Uterus (tissue), 4 donors: ENCODE results near the gene ATP6V0D1. TPM values are rescaled to one million over a fixed set of nuclear protein-coding genes. Genes with fewer than 3 reads are reported as not detected.

Source experiments
- DNase-seq, 2 donors: peaks; one replicate each; pipeline ENCODE4 v3.0.0-alpha.2; 2019 to 2020
- H3K27ac ChIP-seq, 2 donors: fragments of 200-600 bp; sonication (generic); 1 replicate in 1 of 2; 2 replicates in 1 of 2; pipeline ENCODE4 v1.5.1; 2016 to 2018
- H3K27me3 ChIP-seq, 2 donors: fragments of 200-600 bp; sonication (generic); one replicate each; pipeline ENCODE4 v1.5.1; 2018 to 2019; ENCODE audit warnings: control low read depth in 1 of 2
- H3K36me3 ChIP-seq, 2 donors: fragments of 200-600 bp; sonication (generic); one replicate each; pipeline ENCODE4 v1.5.1; 2019; ENCODE audit warnings: control low read depth in 1 of 2
- H3K4me1 ChIP-seq, 2 donors: fragments of 200-600 bp; sonication (generic); one replicate each; pipeline ENCODE4 v1.5.1; 2018 to 2019; ENCODE audit warnings: control low read depth in 1 of 2
- H3K4me3 ChIP-seq, 2 donors: fragments of 200-600 bp; sonication (generic); 1 replicate in 1 of 2; 2 replicates in 1 of 2; pipeline ENCODE4 v1.5.1; 2018 to 2019; ENCODE audit warnings: mild to moderate bottlenecking in 1 of 2
- H3K9me3 ChIP-seq, 2 donors: fragments of 200-600 bp; sonication (generic); one replicate each; pipeline ENCODE4 v1.5.1; 2019; ENCODE audit warnings: control low read depth in 1 of 2
- POLR2A ChIP-seq, 2 donors: fragments of 450-650 bp; IDR thresholded peaks; one replicate each; pipeline ENCODE4 v1.6.1; 2016; ENCODE audit warnings: antibody characterized with exemption in 2 of 2, mild to moderate bottlenecking in 1 of 2, moderate library complexity in 1 of 2
- intact Hi-C: fragments of 100-400 bp; cut with DNase I; formaldehyde crosslinking; loops from one replicate; pipeline ENCODE4 v1.15.1; 2023; ENCODE audit warnings: low total_unique reads
- total RNA-seq, 4 donors: library from RNA; depleted of rRNA in 3 of 4; stranded (reverse); fragments of >200 nt in 3 of 4; gene quantifications; one replicate each; pipeline versions ENCODE4 v1.1.0 to v1.2.4, GENCODE V29; 2014 to 2023
- TF ChIP-seq, protein P1 (sequence below), 4 experiments: fragments of 200-600 bp in 2 of 4; fragments of 450-650 bp in 2 of 4; sonication (generic) in 2 of 4; IDR thresholded peaks; one replicate each; pipeline ENCODE4 v1.5.1; 2016 to 2019; ENCODE audit warnings: antibody characterized with exemption in 4 of 4, mild to moderate bottlenecking in 2 of 4, moderate library complexity in 1 of 4
- donor health status: DM: yes; HTN: yes; CAD: no.

The ATP6V0D1 gene
- total RNA-seq, 4 donors from 2014 or later, result 67.4 to 243 (median 100) TPM

GRCh38 chr16:67391424-67392300, 89.3 kb downstream of the ATP6V0D1 start:
- intact Hi-C loops, result no loop called here

DNA sequence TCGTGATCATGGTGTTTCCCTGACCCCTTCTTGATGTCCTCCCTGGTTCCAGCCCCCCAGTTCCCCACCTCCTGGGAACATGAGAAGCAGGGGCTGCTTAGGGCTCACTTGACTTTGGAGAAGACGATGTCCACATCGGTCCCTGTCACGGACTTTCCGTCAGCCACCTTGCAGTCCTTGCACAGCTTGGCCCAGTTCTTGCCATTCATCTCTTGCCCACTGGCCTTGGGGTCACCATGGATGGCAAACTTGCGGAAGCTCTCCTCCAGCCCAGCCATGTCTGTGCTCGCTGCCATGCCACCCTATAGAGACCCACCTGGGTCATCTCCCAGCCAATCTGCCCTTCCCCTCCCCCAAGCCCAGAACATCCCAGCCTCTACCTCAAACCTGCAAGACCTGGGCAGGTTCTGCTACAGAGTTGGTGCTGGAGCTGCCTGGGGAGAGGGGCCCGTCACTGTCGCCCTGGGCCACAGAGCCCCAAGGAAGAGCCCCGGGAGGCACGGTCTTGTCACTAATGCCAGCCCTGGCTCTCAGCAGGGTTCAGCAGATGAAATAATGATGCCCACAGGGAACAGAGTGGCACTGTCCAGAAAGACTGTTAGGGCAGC, 90.0 kb downstream of the ATP6V0D1 start:
- no peaks in the 10 kb centered on the region for H3K9me3 ChIP-seq
- H3K36me3 ChIP-seq, result no peaks in the 10 kb centered on the region
- intact Hi-C loops, result no loop called here
- no peaks in the 10 kb centered on the region for H3K27me3 ChIP-seq
- DNase-seq, result no peak
- no peak overlapping the region for H3K4me3 ChIP-seq
- H3K27ac ChIP-seq, result no peak overlapping the region
- TF ChIP-seq, protein P1, sequence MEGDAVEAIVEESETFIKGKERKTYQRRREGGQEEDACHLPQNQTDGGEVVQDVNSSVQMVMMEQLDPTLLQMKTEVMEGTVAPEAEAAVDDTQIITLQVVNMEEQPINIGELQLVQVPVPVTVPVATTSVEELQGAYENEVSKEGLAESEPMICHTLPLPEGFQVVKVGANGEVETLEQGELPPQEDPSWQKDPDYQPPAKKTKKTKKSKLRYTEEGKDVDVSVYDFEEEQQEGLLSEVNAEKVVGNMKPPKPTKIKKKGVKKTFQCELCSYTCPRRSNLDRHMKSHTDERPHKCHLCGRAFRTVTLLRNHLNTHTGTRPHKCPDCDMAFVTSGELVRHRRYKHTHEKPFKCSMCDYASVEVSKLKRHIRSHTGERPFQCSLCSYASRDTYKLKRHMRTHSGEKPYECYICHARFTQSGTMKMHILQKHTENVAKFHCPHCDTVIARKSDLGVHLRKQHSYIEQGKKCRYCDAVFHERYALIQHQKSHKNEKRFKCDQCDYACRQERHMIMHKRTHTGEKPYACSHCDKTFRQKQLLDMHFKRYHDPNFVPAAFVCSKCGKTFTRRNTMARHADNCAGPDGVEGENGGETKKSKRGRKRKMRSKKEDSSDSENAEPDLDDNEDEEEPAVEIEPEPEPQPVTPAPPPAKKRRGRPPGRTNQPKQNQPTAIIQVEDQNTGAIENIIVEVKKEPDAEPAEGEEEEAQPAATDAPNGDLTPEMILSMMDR (IDR thresholded peaks at IDR 0.05), result no peak
- no peak for TF ChIP-seq POLR2A (IDR thresholded peaks at IDR 0.05)
- peaks cover 0 to 13% of the 10 kb centered on the region in 2 donors for H3K4me1 ChIP-seq

More at GRCh38 chr16:67391424-67392300, 89.3 kb downstream of the ATP6V0D1 start:
- H3K36me3 ChIP-seq, result no peaks in the 10 kb centered on the region
- H3K4me3 ChIP-seq, result no peak overlapping the region
- no peak for DNase-seq
- TF ChIP-seq, protein P1 (IDR thresholded peaks at IDR 0.05), result no peak
- no peak for TF ChIP-seq POLR2A (IDR thresholded peaks at IDR 0.05)
- no peaks in the 10 kb centered on the region for H3K9me3 ChIP-seq
- no peaks in the 10 kb centered on the region for H3K27me3 ChIP-seq
- peaks cover 0 to 21% of the 10 kb centered on the region in 2 donors for H3K4me1 ChIP-seq
- H3K27ac ChIP-seq, result no peak overlapping the region

GRCh38 chr16:67389911-67390815, 90.8 kb downstream of the ATP6V0D1 start:
- Histone ChIP-seq H3K4me3 (no peak overlapping the region), H3K27me3 (no peaks in the 10 kb centered on the region), H3K36me3 (no peaks in the 10 kb centered on the region), H3K9me3 (no peaks in the 10 kb centered on the region), H3K27ac (no peak overlapping the region), H3K4me1 (peaks cover 0 to 11% of the 10 kb centered on the region in 2 donors)
- DNase-seq, result peak in 1 of 2 donors; percentile 16
- TF ChIP-seq POLR2A (IDR thresholded peaks at IDR 0.05), result no peak
- TF ChIP-seq, protein P1 (IDR thresholded peaks at IDR 0.05), result no peak
- intact Hi-C loops, result no loop called here

DNA sequence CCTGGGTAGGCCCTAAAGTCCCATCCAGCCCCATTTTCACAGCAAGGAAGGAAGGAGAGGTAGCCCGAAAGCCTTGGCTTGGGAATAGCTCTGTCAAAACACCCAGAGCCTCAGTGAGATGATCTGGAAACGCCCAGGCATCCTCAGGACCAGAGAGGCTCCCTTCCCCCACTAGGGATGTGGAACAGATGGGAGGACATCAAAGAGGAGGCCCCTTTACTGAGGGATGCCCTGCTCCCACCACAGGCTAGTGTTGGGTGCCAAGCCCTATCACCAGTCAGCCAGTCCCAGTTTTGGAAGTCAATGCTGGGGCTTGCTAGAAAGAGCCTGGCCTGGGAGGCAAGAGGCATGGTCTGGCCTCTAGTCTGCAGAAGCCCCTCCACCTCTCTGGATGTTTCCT, 92.4 kb downstream of the ATP6V0D1 start:
- no peaks in the 10 kb centered on the region for H3K27me3 ChIP-seq
- intact Hi-C loops, result no loop called here
- TF ChIP-seq, protein P1 (IDR thresholded peaks at IDR 0.05), result no peak
- TF ChIP-seq POLR2A (IDR thresholded peaks at IDR 0.05), result no peak
- no peak overlapping the region for H3K4me3 ChIP-seq
- no peak overlapping the region for H3K27ac ChIP-seq
- H3K4me1 ChIP-seq, result peaks cover 0 to 6% of the 10 kb centered on the region in 2 donors
- no peaks in the 10 kb centered on the region for H3K36me3 ChIP-seq
- no peak for DNase-seq
- H3K9me3 ChIP-seq, result no peaks in the 10 kb centered on the region
